ENCODE results near the gene AURKA.

AURKA gene

DNA sequence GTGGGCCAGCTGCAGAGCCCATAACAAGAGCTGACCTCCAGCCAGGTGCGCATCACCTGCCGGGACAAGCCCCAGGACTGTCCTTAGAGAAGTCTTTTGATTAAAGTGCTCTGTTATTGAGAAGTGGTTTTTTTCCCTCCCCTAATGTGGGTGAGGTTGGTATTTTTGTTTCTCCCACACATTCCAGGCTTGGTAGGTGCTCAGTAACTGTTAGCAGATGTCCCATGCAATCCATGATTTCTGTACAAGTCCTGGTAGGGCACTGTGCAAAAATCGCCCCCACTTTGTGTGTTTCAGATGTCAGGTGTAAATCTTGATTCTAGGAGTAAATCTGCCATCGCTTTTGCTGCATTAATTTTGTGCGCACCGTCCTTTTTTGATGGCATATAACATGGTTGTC lies 28.5 kb downstream of the AURKA start:
- Histone ChIP-seq H3K36me3 (ENCODE audit: insufficient read depth, low read depth, low read length) (peaks cover 7% of the 10 kb centered on the region), H3K27ac (ENCODE audit: low read length) (no peak overlapping the region), H3K4me3 (ENCODE audit: low read length) (no peak overlapping the region), H3K27me3 (ENCODE audit: insufficient read depth, low read length) (peaks cover 16% of the 10 kb centered on the region), H3K9ac (ENCODE audit: low read depth, low read length) (no peak overlapping the region), H3K9me3 (ENCODE audit: insufficient read depth, low read depth, low read length) (no peaks in the 10 kb centered on the region), H3K4me1 (ENCODE audit: insufficient read depth, low read length) (peaks cover 13% of the 10 kb centered on the region)

DNA sequence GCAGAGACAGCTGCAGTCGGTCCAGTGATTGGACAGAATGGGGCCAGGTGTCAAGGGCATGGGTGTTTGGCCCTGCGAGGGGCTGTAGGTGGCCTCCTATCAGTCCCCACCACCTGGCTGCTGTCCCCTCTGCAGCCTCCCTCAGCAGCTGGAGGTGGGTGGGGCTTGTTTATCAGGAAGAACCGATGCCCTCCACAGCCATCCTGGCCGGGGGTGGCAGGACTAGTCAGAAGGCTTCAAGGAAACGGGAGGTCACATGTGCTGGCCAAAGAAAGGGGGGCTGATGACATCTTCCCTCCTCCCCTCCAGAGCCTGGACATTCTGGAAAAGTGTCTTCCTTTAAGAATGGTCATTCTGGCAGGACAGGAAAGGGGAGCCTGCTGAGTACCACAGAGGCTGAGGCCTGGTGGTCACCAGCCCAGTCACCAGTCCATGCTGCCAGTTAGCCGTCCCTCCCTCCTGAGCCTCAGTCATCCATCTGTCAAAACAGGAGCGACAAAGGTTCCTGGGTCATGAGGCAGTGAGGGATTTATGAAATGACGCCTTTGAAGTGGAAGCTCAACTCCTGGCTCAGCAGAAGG lies 29.1 kb downstream of the AURKA start:
- H3K9ac ChIP-seq (ENCODE audit: low read depth, low read length), result no peak overlapping the region

DNA sequence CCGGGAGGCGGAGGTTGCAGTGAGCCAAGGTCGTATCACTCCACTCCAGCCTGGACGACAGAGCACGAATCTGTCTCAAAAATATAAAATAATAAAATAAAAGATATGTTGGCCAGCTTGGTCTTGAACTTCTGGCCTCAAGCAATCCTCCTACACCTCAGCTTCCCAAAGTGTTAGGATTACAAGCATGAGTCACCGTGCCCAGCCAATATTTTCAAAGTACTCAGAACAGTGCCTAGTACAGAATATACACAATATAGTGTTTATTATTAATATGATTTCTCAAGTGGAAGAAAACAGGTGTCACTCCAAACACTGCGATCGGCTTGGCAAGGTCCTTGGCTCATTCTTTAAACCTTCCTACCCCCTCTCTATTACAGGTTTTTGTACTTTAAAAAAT lies 30.1 kb downstream of the AURKA start:
- Histone ChIP-seq H3K27me3 (ENCODE audit: insufficient read depth, low read length) (peaks cover 16% of the 10 kb centered on the region), H3K4me1 (ENCODE audit: insufficient read depth, low read length) (peaks cover 18% of the 10 kb centered on the region), H3K9me3 (ENCODE audit: insufficient read depth, low read depth, low read length) (no peaks in the 10 kb centered on the region), H3K4me3 (ENCODE audit: low read length) (no peak overlapping the region), H3K27ac (ENCODE audit: low read length) (no peak overlapping the region), H3K36me3 (ENCODE audit: insufficient read depth, low read depth, low read length) (peaks cover 7% of the 10 kb centered on the region; the same call in 1 of the 2 replicates), H3K9ac (ENCODE audit: low read depth, low read length) (no peak overlapping the region)

More for the DNA sequence above, 29.1 kb downstream of the AURKA start:
- H3K9me3 ChIP-seq (ENCODE audit: insufficient read depth, low read depth, low read length), result no peaks in the 10 kb centered on the region
- no peak overlapping the region for H3K4me3 ChIP-seq (ENCODE audit: low read length)
- H3K27ac ChIP-seq (ENCODE audit: low read length), result no peak overlapping the region
- H3K36me3 ChIP-seq (ENCODE audit: insufficient read depth, low read depth, low read length), result peaks cover 7% of the 10 kb centered on the region; the same call in 1 of the 2 replicates
- peaks cover 16% of the 10 kb centered on the region for H3K27me3 ChIP-seq (ENCODE audit: insufficient read depth, low read length)
- H3K4me1 ChIP-seq (ENCODE audit: insufficient read depth, low read length), result peaks cover 18% of the 10 kb centered on the region

DNA sequence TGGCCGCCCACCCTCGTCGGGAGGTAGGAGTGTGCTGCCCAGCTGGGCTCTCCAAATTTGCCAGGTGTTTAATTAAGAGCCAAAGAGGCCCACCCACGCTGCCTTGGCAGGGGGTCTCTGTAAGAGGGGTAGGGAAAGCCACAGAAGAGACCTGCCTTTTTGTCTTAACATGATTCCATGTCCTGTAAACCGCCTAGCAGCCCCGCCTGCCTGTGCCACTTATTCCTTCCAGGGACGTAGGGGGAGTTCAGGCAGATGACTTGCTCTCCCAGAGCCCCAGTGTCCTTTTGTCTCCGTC lies 31.2 kb downstream of the AURKA start:
- Histone ChIP-seq H3K4me3 (ENCODE audit: low read length) (peak overlapping the region; percentile 86; the same call in 1 of the 2 replicates), H3K27ac (ENCODE audit: low read length) (no peak overlapping the region), H3K27me3 (ENCODE audit: insufficient read depth, low read length) (peaks cover 16% of the 10 kb centered on the region), H3K9me3 (ENCODE audit: insufficient read depth, low read depth, low read length) (no peaks in the 10 kb centered on the region), H3K4me1 (ENCODE audit: insufficient read depth, low read length) (peaks cover 18% of the 10 kb centered on the region), H3K9ac (ENCODE audit: low read depth, low read length) (no peak overlapping the region), H3K36me3 (ENCODE audit: insufficient read depth, low read depth, low read length) (no peaks in the 10 kb centered on the region)

DNA sequence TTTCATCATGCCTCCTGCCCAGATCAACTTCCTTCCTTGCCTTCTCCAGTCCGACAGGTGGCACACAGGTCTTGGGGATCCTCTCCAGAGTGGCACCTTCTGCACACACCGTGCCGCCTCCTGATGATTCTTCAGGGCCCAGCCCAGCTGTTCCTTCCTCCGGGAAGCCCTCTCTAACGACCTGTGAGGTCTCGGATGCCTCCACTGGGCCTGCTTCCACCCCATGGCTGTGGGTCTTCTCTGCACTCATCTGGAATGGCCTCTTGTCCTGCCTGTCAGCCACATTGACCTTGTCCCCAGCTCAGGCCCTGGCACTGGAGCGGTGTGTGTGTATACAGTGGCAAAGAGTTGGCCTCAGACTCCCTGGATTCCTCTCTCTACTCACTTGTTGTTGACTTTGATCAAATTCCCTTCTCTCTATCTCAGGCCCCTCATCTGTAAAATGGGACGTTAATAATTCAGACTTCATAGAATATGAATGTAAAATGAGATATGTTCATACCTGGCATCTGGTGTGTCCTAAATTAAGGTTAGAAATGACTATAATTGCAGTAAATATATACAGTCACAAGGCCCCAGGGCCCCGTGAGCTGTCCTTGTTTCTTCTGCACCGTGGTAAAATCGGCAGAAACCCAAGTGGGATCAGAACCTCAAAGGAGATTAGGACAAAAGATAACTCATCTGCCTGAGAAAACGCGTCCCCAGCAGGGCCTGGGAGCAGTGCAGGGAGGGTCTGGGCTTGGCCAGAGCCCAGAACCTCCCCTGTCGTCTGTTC lies 31.7 kb downstream of the AURKA start:
- Histone ChIP-seq H3K27me3 (ENCODE audit: insufficient read depth, low read length) (peaks cover 16% of the 10 kb centered on the region), H3K27ac (ENCODE audit: low read length) (no peak overlapping the region), H3K9ac (ENCODE audit: low read depth, low read length) (no peak overlapping the region; the same call in 1 of the 2 replicates), H3K4me1 (ENCODE audit: insufficient read depth, low read length) (peaks cover 18% of the 10 kb centered on the region), H3K36me3 (ENCODE audit: insufficient read depth, low read depth, low read length) (no peaks in the 10 kb centered on the region), H3K4me3 (ENCODE audit: low read length) (peak overlapping the region; percentile 86), H3K9me3 (ENCODE audit: insufficient read depth, low read depth, low read length) (no peaks in the 10 kb centered on the region)

DNA sequence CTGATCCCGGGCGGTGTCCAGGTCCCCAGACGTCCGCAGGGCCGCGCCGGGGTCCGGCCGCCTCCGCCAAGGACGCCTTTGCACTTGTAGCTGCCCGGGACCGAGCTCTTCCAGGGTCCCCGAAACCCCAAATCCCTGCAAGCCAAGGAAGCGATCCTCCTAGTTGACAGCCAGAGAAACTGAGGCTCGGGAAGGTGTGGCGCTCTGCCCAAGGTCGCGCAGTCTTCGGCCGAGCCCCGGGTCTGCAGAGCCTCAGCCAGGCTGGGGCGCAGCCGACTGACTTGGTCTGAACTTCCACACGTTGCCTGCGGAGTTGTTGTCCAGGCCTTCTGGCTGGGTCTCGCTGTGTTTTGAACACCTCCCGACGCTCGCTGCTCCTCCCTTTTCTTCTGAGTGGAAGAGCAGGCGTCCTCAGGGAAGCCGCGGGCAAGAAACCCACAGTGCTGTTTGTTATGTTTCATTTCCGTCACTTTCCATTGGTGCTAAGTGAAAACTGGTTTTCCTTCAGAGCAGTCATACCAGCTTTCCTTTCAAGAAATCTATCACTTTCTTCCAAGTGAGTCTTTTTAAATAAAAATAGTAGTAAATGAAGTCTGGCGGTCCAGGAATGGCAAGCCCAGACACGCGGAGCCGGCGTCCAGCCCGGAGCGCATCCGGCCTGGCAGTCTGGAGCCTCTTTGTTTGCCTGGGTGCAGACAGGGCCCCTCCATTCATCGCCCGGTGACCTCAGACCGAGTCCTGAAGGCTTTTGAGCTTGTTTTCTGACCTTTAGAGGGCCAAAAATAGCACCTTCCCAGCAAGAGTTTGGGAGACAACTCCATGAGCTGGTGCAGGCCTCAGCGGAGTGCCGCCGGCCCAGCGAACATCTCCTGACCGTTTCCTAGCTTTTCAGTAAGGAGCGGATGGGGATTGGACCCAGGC lies 32.5 kb downstream of the AURKA start:
- peaks cover 16% of the 10 kb centered on the region for H3K27me3 ChIP-seq (ENCODE audit: insufficient read depth, low read length)
- peaks cover 18% of the 10 kb centered on the region for H3K4me1 ChIP-seq (ENCODE audit: insufficient read depth, low read length)
- H3K27ac ChIP-seq (ENCODE audit: low read length), result no peak overlapping the region
- no peaks in the 10 kb centered on the region for H3K9me3 ChIP-seq (ENCODE audit: insufficient read depth, low read depth, low read length)
- H3K4me3 ChIP-seq (ENCODE audit: low read length), result peak overlapping the region; percentile 86
- no peaks in the 10 kb centered on the region for H3K36me3 ChIP-seq (ENCODE audit: insufficient read depth, low read depth, low read length)
- H3K9ac ChIP-seq (ENCODE audit: low read depth, low read length), result peak overlapping the region; percentile 19; the same call in 1 of the 2 replicates

DNA sequence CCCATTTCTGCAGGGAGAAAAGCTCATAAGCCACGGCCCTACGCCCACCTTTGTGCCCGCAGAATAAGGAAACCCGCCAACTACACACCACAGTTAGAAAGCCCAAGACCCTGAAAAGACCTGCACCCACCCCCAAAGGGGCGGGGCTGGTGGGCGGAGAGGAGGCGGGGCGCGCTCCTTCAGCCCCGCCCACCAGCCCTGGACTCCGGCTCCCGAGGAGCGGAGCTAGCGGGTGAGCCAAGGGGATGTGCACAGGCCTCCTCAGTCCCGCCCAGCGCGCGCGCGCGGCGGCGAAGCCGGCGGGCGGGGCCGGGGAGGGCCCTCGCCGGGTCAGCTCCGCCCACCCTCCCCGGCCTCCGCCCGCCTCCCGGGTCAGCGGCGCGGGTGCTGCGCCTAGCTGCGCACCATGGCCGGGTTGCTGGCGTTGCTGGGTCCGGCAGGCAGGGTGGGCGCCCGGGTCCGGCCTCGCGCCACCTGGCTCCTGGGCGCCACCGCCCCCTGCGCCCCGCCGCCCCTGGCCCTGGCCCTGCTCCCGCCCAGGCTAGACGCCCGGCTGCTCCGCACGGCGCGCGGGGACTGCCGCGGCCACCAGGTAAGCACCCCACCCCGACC lies 33.3 kb downstream of the AURKA start, which contains the start of gene FAM210B:
Gene FAM210B (plus strand): TSS at position 375 of the 612 bp plus-strand sequence. CDS start 32 bp downstream, at position 407.
- Histone ChIP-seq H3K9me3 (ENCODE audit: insufficient read depth, low read depth, low read length) (no peaks in the 10 kb centered on the region), H3K4me1 (ENCODE audit: insufficient read depth, low read length) (peaks cover 18% of the 10 kb centered on the region), H3K4me3 (ENCODE audit: low read length) (peak within 1 kb of the TSS; percentile 86), H3K9ac (ENCODE audit: low read depth, low read length) (peak within 1 kb of the TSS; percentile 19; the same call in 1 of the 2 replicates), H3K27me3 (ENCODE audit: insufficient read depth, low read length) (peaks cover 16% of the 10 kb centered on the region), H3K27ac (ENCODE audit: low read length) (no peak within 1 kb of the TSS), H3K36me3 (ENCODE audit: insufficient read depth, low read depth, low read length) (no peaks in the 10 kb centered on the region)

DNA sequence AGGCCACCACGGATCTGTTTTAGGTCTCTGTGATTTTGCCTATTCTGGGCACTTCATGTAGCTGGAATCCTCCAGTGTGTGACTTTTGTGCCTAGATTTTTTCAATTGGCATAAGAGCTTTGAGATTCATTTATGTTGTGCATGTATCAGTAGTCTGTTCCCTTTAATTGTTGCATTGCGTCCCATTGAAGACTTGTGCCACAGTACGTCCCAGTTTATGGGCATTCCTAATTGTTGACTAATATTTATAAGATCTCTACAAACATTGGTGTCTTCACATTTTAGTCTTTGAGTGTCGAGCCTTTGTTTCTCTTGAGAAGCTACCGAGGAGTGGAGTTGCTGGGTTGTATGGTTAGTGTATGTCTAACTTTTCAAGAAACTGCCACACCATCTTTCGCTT lies 33.9 kb downstream of the AURKA start:
- Histone ChIP-seq H3K27ac (ENCODE audit: low read length) (no peak overlapping the region), H3K36me3 (ENCODE audit: insufficient read depth, low read depth, low read length) (no peaks in the 10 kb centered on the region), H3K9me3 (ENCODE audit: insufficient read depth, low read depth, low read length) (no peaks in the 10 kb centered on the region), H3K4me3 (ENCODE audit: low read length) (peak overlapping the region; percentile 53; the same call in 1 of the 2 replicates), H3K27me3 (ENCODE audit: insufficient read depth, low read length) (peaks cover 16% of the 10 kb centered on the region), H3K4me1 (ENCODE audit: insufficient read depth, low read length) (peaks cover 18% of the 10 kb centered on the region), H3K9ac (ENCODE audit: low read depth, low read length) (no peak overlapping the region)

DNA sequence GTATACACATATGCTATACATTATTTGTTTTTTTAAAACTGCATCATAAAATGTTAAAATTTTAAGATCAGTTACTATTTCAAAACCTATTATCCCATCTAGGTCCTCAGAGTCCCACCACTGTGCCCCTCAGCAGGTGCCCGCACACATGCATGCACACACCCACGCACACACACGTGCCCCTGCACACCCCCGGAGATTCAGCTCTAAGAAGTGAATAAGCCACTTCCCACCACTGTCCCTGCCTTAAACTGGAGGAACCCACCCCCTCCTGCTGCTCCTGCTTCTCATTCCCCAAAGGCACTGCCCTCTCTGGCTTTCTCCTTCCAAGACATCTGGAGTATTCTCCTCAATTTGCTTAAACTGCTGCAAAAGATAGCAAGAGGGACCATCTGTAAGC lies 38.7 kb downstream of the AURKA start:
- Histone ChIP-seq H3K4me3 (ENCODE audit: low read length) (no peak overlapping the region), H3K9me3 (ENCODE audit: insufficient read depth, low read depth, low read length) (no peaks in the 10 kb centered on the region), H3K9ac (ENCODE audit: low read depth, low read length) (no peak overlapping the region), H3K4me1 (ENCODE audit: insufficient read depth, low read length) (peaks cover 8% of the 10 kb centered on the region), H3K27ac (ENCODE audit: low read length) (no peak overlapping the region), H3K36me3 (ENCODE audit: insufficient read depth, low read depth, low read length) (no peaks in the 10 kb centered on the region), H3K27me3 (ENCODE audit: insufficient read depth, low read length) (peaks cover 27% of the 10 kb centered on the region)

DNA sequence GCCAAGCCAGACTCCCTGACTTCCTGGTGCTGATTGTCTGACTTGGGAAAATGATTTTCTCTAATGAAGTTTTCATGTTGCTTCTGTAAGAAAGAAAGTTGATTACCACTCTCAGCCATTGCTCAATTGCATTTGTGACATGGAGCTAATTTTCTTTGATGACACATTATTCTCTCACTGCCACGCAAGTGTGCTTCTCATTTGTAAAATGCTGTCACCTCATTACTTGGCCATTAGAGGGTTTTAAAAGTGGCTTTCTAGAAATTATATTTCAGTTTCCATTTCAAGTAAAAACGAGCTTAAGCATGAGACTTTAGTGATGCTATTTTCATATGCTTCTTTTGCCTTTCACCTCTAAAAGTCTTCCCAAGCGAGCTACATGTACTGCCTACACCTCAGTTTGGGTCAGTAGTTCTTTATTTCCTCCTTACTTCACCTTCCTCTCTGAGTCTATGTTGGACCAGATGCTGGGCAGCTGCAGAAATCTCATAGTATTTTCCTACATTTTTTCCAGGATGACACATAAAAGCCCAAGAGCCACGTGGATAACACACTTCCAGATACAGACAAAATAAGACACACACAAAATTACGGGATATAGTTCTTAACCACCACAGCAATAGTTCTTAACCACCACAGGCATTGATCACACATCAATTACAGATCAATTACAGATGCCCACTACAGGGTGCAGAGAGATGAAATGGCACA lies 39.5 kb downstream of the AURKA start:
- Histone ChIP-seq H3K9ac (ENCODE audit: low read depth, low read length) (no peak overlapping the region), H3K4me1 (ENCODE audit: insufficient read depth, low read length) (peaks cover 8% of the 10 kb centered on the region; the same call in 1 of the 2 replicates), H3K4me3 (ENCODE audit: low read length) (no peak overlapping the region), H3K9me3 (ENCODE audit: insufficient read depth, low read depth, low read length) (no peaks in the 10 kb centered on the region), H3K27me3 (ENCODE audit: insufficient read depth, low read length) (peaks cover 36% of the 10 kb centered on the region), H3K27ac (ENCODE audit: low read length) (no peak overlapping the region), H3K36me3 (ENCODE audit: insufficient read depth, low read depth, low read length) (no peaks in the 10 kb centered on the region)

DNA sequence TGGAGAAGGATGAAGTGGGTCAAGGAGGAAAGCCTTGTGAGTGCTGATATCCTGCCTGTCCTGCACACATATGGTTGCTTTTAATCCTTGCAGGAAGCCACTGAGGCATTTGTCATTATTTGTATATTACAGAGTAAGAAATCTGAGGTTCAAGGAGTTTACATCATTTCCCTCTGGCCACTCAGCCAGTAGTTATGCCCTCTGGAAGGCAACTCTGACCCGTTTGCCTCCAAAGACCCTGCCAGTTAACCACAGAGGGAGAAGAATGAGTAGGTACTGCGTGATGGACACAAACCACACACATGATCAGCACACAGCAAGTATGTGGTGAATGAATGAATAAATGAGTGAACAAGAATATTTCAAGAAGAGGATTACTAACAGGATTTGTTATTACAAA lies 41.2 kb downstream of the AURKA start:
- Histone ChIP-seq H3K4me1 (ENCODE audit: insufficient read depth, low read length) (peaks cover 8% of the 10 kb centered on the region; the same call in 1 of the 2 replicates), H3K27me3 (ENCODE audit: insufficient read depth, low read length) (peaks cover 50% of the 10 kb centered on the region), H3K9me3 (ENCODE audit: insufficient read depth, low read depth, low read length) (no peaks in the 10 kb centered on the region), H3K4me3 (ENCODE audit: low read length) (no peak overlapping the region), H3K9ac (ENCODE audit: low read depth, low read length) (no peak overlapping the region), H3K36me3 (ENCODE audit: insufficient read depth, low read depth, low read length) (no peaks in the 10 kb centered on the region), H3K27ac (ENCODE audit: low read length) (no peak overlapping the region)
